UCSD-AML1 (cell line): ENCODE measurements around the gene ANKS1B.

Source experiments
- DNase-seq: peaks from one replicate; lab custom pipeline; 2025; ENCODE audit not compliant: unreplicated experiment; lab: John Stamatoyannopoulos, UW

Gene ANKS1B

DNA sequence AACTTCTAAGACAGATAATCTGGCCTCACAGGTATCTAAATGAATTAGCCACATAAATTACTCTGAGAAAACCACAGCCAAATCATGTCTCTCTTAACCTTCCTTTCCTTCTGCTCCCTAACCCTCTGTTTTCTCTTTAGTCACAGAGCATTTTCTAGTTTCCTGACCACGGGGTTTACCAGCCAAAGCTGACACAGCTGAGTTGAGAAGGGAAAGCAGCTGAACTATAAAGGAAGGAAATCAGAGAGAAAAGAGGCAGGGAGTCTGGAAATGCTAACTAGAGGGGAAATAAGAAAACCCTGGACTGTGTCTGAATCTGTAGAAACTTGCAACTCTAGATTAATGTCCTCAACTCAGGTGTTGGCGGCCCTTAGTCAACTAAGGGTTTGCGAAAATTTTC, 24.4 kb downstream of the ANKS1B start:
- no peak for DNase-seq

DNA sequence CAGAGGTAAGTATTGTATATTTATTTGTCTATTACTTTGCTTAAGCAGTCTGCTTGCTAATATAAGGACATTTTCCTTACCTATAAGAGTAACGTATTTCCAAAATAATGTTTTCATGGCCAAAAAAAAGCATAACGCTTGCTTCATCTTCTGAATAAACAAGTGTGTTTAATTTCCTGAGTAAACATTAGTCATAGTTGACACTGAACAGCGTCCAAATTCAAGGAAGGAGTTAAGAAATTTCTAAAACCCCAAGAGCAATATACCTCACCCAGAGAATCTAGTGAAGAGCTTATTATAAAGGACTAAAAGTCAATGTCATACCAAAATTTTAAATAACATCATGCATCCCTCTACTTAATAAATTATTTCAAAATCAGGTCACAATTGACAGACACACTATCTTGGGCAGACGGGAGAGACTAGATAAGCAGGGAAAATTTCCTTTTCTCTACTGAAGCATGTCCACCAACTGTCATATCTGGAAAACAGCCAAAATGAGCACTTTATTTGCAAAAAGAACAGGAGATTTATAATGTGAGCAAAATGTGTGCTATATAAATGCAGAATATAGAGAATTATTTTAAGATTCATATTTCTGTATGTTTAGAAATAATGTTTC, 25.1 kb downstream of the ANKS1B start:
- no peak for DNase-seq

DNA sequence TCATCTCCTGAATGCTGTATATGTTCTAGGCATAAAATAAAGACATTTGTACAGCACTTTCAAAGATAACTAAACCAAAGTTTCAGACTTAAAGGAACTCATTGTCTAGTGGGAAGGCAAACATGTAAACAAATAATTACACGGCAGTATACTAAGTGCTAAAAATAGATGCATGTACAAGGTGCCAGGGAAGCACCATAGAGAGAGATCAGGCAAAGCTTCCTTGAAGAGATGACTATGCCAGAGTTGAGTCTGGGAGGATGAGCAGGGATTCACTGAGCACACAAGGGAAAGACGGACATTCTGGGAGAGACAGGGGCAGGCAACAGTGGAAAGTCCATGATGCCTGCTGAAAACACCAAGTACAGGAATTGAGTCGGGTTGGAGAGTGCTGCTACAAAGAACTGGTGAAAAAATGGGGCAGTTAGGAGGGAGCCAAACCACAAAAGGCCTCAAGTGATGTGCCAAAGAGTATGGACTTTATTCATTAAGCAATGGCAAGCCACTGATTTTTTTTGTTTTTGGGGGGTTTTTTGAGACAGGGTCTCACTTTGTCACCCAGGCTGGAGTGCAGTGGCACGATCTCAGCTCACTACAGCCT, 26.8 kb downstream of the ANKS1B start:
- no peak for DNase-seq

DNA sequence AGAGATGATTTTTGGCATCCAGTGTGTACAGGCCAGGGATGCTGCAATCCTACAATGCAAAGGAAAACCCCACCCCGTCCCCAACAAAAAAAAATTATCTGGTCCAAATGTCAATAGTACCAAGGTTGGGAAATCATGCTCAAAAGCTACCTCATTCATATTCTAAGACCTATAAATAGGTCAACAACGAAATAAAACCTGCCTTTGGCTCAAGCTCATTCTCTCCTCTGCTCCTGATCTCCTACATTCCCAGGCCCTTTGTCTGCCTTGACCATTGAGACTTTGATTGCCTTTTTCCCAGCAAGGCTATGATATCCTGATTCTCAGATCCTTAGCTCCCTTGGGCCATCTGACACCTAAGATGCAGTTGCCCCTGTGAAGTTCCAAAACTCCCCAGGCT, 30.0 kb downstream of the ANKS1B start:
- no peak for DNase-seq

DNA sequence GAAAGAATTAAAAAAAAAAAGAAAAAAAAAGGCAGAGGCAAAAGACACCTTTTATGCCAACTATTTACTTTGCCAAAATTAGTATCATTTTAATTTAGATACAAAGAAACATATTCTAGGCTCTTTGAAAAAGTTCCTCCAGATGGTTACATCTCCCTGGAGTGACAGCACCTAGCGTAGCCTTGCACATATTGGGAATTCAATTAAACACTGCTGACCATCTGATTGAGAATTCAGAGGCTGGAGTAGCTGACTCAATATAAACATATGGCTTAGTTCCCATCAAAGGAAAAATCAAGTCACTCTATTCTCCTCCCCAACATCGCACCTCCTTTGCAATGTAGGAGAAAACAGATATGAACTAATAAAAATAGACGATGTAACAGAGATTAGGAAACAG, 36.4 kb downstream of the ANKS1B start:
- DNase-seq = no peak

DNA sequence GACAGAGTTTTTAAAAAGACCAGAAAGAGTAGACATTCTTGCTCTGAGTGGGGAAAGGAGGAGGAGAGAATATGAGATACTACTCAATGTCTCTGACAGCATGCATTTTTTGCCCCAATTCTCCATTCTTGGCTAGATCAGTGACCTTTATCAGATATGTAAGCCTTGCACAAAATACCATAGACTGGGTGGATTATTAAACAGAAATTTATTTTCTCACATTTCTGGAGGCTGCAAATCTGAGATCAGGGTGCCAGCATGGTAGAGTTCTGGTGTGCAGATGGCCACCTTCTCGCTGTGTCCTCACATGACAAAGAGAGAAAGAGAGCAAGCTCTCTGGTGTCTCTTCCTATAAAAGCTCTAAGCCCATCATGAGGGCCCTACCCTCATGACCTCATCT, 38.6 kb downstream of the ANKS1B start:
- no peak for DNase-seq

DNA sequence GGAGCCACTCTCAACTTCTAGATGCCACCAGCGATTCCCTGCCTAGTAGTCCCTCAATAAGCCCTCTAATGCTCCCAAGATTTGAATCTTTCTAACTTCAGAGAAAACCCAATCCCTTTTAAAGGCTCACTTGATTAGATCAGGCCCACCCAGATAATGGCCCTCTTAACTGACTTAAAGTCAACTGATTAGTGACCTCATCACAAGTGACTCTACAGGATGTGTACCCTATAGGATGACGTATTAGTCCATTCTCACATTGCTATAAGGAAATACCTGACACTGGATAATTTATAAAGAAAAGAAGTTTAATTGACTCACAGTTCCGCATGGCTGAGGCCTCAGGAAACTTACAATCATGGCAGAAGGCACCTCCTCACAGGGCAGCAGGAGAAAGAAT, 49.1 kb downstream of the ANKS1B start:
- DNase-seq = no peak

DNA sequence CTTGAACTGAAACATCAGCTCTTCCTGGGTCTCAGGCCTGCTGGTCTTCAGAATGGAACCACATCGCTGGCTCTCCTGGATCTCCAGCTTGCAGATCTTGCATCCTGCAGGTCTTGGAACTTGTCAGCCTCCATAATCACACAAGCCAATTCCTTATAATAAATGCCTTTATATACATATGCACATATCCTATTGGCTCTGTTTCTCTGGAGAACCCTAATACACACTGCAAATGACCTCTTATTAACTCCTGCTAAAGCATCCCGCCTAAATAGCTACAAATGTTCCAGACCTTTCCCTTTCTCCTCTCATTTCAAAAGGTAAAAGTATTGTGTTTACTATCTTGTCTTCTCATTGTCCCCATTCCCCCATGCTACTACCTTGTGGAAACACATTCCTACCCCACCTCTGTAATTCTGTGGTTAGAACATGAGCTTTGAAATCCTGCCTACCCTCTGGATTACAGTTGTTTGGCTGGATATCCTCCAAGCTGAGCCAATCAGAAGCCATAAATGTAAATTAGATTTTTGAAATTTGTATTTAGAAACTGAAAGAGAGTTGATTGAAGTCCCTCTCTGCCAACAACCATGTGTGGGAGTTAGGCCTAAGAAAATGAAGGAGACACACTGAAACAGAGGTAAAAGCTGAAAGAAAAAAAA, 58.1 kb downstream of the ANKS1B start:
- DNase-seq = no peak

DNA sequence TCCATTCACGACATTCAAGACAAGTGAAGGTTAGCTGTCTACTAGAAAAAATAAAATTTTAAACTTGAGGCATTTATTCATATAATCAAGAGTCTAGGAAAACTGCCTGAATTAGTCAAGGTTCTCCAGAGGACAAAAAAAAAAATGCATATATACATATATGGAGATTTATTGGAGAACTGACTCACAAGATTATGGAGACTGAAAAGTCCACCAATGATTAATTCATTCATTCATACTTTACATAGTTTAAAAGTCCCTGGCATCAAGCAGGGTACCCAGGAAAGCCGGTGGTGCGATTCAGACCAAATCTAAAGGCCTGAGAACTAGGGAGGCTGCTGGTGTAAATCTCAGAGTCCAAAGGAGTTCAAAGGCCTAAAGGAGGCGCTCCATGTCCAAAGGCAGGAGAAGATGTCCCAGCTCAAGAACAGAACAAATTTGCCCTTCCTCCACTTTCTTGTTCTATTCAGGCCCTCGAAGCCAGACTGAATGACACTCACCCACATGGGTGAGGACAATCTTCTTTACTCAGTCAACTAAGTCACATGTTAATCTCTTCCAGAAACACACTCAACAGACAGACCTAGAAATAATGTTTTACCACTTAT, 64.3 kb downstream of the ANKS1B start:
- no peak for DNase-seq

DNA sequence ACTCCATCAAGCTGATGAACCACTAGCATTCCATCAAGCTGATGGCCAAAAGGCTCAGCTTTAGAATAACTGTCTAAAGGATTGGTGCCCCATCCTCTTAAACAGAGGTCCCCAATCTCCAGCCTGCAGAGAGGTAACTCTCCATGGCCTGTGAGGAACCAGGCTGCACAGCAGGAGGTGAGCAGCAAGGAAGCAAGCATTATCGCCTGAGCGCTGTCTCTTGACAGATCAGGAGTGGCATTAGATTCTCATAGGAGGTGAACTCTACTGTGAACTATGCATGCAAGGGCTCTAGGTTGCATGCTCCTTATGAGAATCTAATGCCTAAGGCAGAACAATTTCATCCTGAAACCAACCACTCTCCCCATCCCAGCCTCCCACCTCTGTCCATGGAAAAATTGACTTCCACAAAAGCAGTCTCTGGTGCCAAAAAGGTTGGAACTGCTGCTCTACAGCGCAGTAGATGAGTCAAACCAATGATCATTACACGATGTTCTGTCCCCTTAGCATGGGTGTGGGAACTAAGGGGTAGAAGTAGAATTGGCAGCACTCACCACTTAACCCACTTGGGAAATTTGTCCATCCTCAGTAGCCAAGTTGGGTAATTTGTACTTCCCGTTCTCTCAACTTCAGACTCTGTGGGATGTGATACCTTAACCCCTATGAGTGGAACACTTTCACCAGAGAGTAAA, 66.9 kb downstream of the ANKS1B start:
- no peak for DNase-seq

DNA sequence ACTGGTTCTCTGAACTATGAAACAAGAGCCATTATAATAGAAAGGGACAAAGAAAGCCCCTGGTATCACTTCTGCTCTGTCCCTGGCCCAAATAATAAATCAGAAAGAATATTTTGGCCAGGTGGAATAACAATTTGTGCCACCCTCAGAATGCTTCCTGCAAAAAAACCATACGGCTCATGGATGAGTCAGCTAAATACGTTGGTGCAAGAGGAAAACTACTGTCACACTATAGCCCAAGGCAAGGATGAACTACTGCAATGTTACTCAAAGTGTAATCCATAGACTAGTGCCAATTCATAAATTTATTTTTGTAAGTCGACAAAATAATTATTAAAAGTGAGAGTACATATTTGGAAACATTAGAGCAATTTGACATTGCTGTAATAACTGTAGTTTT, 68.2 kb downstream of the ANKS1B start:
- DNase-seq = no peak

DNA sequence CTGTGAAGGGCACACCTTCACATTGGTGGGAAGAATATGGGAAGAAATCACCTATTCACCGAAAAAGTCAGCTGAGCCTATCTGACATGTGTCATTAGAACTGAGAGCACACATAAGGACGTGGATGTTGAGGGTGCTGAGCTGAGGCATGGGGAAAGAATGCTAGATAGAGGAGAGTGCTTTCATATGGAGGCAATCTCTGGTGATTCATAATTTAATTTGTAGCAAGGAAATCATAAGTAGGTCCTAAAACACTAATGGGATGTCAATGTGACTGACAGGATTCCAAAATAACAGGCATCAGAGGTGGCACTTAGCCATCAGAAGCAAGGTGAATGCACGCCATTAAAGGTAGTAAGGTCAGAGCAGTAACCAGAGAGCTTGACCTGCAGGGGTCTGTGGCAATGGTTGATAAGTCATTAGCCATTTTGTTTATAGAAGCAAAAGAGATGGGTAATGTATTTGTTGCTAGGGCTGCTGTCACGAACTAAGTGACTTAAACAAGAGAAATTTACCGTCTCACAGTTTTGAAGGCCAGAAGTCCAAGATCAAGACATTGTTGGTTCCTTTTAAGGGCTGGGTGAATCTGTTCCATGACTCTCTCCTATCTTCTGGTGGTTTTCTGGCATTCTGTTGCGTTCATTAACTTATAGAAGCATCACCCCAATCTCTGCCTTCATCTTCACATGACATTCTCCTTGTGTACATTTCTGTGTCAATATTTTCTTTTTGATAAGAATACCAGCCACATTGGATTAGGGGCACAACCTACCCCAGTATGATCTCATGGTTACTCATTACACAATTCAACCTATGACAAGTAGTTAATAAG, 69.3 kb downstream of the ANKS1B start:
- no peak for DNase-seq

DNA sequence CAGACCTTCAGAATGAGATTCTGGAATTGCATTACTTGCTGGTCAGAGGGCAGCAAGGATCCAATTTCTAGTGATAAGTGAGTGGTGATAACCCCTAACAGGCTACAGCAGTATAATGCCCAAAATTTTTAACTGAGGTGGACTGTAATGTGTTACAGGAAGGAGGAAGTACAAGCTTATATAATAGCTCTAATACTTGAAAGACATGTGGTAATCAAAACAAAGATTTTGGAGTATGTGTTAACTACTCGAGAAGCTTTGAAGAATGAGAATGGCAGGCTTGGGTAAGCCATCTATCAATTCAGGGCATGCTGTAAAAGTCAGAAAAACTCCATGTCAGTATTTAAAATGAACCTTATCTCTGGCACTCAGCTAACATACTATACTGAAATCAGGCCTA, 70.5 kb downstream of the ANKS1B start:
- DNase-seq = no peak

DNA sequence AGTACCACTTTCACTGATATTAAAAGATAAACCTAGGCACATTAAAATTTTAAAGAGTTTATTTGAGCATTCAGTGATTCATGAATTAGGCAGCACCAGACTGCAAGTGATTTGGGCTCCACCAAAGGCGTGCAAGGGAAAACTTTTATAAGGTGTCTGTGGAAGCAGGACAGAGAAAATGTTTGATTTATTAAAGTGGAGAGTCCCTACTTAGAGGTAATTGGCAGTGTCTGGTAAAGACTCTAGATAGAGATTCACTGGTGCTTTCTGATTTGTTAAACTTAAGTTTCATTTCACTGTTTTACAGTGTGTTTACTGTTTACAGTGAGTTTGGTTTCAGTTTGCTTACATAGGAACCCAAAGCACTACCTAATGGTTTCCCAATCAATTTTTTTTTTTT, 72.8 kb downstream of the ANKS1B start:
- no peak for DNase-seq

DNA sequence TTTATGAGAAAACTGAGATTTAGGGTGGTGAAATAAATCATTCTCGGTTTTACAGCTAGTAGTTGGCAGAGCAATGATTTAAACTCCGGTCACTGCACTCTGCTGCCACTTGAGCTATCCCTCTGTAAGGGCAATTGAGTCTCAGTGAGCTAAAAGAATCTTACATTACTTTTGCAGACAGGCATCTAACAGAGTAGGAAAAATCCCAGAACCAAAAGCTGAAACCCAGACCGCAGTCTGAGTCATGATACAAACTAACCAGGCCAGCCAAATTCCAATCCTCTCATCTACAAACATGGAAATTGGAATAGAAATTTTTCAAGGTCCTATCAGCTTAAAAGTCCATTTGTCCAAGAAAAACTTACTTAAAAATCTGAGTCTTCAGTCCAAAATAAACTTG, 73.7 kb downstream of the ANKS1B start:
- DNase-seq = no peak

DNA sequence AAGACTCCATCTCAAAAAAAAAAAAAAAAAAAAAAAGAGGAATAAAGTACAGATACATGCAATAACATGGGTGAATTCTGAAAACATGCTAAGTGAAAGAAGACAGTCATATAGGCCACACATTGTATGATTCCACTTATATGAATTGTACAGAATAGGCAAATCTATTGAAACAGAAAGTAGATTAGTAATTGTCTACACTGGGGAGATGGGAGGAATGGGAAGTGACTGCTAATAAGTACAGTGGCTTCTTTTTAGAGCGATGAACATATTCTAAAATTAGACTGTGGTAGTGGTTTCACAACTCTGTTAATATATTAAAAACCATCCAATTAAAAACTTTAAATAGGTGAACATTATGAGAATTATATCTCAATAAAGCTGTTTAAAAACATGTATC, 74.4 kb downstream of the ANKS1B start:
- no peak for DNase-seq

DNA sequence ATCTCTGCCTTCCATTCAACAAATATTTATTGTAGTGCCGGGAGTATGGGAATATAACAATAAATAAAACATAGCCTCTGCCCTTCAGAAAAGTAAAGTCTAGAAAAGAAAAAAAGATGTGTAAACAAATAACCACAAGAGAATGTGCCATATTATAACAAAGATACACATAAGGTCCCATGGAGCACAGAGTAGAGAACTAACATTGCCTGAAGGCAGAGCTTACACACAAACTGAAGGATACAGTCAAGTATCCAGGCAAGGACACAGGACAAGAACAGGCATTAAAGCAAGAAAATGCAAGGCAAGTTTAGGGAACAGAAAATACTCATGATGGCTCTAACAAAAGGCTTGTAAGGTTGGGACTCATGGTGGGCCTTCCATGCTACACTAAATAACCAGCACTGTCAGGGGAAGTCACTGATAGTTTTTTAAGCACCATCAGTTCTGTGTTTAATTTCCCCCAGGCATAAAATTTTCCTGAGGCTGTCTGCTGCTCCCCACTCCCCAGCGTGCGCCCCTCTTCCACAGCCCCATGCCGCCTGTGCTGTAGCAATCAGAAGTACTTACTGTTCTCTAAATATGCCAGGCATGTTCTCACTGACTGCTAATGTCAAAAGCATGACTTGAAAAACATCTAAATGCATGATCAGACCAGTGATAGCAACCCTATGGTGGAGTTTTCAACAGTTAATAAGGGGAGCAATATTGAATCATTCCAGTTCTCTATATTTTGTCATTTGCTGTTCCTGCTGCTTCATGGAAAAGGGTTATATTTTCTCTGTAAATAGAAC, 77.8 kb downstream of the ANKS1B start:
- DNase-seq = no peak

DNA sequence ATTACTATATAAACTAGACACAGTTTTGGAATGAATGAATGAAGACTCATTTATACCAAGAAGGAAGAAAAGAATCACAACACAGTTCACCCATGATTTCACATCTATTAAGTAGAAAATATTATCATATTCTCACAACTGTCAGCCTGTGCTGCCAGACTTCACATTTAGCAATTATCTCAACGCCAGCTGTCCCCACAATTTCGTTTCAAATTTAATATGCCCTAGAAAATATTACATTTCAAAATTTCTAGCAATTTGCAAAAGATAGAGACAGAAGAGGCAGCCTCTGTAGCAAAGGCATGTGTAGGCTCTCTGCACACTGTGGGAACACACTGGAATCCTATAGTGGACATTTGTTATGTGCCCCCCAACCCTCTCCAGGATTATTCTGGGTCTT, 83.6 kb downstream of the ANKS1B start:
- DNase-seq = no peak

DNA sequence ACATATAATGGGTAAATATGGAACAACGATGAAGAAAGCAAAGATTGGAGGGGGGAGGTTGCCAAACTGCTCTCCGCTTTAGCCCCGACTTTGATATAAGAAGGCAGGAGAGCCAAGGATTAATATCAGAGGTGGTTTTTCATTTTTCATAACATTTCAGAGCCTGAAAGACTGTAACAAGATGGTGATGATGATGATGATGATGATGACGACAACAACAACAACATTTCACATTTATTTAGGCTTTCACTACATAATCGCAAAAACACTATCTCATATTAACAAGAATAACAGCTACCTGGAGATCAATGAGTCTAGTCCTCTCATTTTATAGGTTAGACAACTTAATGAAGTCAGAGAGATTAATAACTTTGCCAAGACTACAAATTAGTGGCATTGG, 86.1 kb downstream of the ANKS1B start:
- DNase-seq = no peak

DNA sequence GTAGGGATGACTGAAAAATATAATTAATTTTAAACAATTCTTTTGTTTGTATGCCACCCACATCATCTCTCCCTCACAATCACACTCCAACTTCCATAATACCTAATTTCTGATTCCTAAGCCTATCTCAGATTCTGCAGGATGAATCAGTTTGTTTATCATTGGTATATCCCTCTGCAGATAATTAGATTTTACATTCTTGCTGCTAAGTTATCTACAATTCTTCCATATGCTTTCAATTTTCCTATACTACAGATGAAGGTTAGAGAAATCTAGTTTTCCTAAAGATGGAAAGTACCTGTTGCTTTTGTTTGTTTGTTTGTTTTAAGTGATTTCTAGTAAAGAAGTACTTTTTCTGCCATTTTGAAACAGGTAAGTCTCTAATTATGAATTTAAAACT, 105.3 kb downstream of the ANKS1B start:
- DNase-seq = no peak
